SU-DHL-6 (cell line): Measurements from ENCODE around the gene HPS3.
A peak's percentile ranks its signal among the peaks of the same experiment; 100 is the strongest.

Experiments used
- H2AFZ ChIP-seq: fragments of 200-600 bp; sonication (generic); 2 replicates; pipeline ENCODE4 v1.6.1; 2014; ENCODE audit warnings: low read depth, mild to moderate bottlenecking, moderate library complexity, mixed read lengths, antibody characterized with exemption, low read length; ENCODE audit not compliant: severe bottlenecking
- H3F3A ChIP-seq: fragments of 200-600 bp; shearing (Covaris generic); 2 replicates; pipeline ENCODE4 v1.6.0; 2016; ENCODE audit warnings: antibody characterized with exemption, mild to moderate bottlenecking; ENCODE audit not compliant: insufficient read depth
- H3K27ac ChIP-seq: fragments of 200-600 bp; sonication (generic); 2 replicates; pipeline ENCODE4 v1.5.1; 2016; ENCODE audit warnings: low read depth, mild to moderate bottlenecking, low read length, moderate library complexity, mixed read lengths
- H3K27me3 ChIP-seq: fragments of 200-600 bp; sonication (generic), shearing (Covaris generic); 2 replicates; pipeline ENCODE4 v1.6.0; 2014; ENCODE audit warnings: mild to moderate bottlenecking, low read length
- H3K36me3 ChIP-seq: fragments of 200-600 bp; sonication (generic); 2 replicates; pipeline ENCODE4 v1.6.1; 2014; ENCODE audit warnings: mild to moderate bottlenecking, low read length, mixed read lengths
- H3K4me2 ChIP-seq: fragments of 300-600, 200-600 bp; shearing (Covaris generic), sonication (generic); 2 replicates; pipeline ENCODE4 v1.6.0; 2014; ENCODE audit warnings: low read length, low read depth, mild to moderate bottlenecking; ENCODE audit not compliant: poor library complexity, severe bottlenecking
- H3K4me3 ChIP-seq: fragments of 200-600 bp; sonication (generic); 2 replicates; pipeline ENCODE4 v1.5.1; 2014; ENCODE audit warnings: antibody characterized with exemption, low read length, mild to moderate bottlenecking, mixed read lengths; ENCODE audit not compliant: insufficient read depth, poor library complexity, severe bottlenecking
- H3K79me2 ChIP-seq: fragments of 200-600 bp; sonication (generic); 2 replicates; pipeline ENCODE4 v1.6.1; 2014; ENCODE audit warnings: mild to moderate bottlenecking, low read length, moderate library complexity; ENCODE audit not compliant: insufficient read depth
- H3K9ac ChIP-seq: fragments of 200-600 bp; sonication (generic); 2 replicates; pipeline ENCODE4 v1.7.0; 2014; ENCODE audit warnings: mild to moderate bottlenecking, low read length
- H3K9me2 ChIP-seq: fragments of 200-600 bp; sonication (generic); replicated peaks from 2 replicates; pipeline ENCODE4 v1.6.1; 2014; ENCODE audit warnings: low read length; ENCODE audit not compliant: insufficient read depth
- H3K9me3 ChIP-seq: fragments of 200-600 bp; sonication (generic); 2 replicates; pipeline ENCODE4 v1.6.1; 2014; ENCODE audit warnings: low read length, mixed read lengths; ENCODE audit not compliant: insufficient read depth
- H4K20me1 ChIP-seq: fragments of 200-600 bp; sonication (generic); 2 replicates; pipeline ENCODE4 v1.6.1; 2014; ENCODE audit warnings: low read depth, mild to moderate bottlenecking, antibody characterized with exemption, low read length, moderate library complexity, mixed read lengths
- EZH2phosphoT487 ChIP-seq: fragments of 200-600 bp; sonication (generic), shearing (Covaris generic); conservative IDR thresholded peaks from 2 replicates; pipeline ENCODE4 v1.6.1; 2018; ENCODE audit warnings: mild to moderate bottlenecking, antibody characterized with exemption, low read length, moderate library complexity, mixed read lengths
- TF ChIP-seq, protein P1 (sequence below): fragments of 200-600 bp; sonication (generic); IDR thresholded peaks from one replicate; pipeline ENCODE4 v1.5.1; 2017; ENCODE audit warnings: antibody characterized with exemption, mild to moderate bottlenecking, low read length, moderate library complexity; ENCODE audit not compliant: insufficient read depth, poor library complexity, severe bottlenecking

The HPS3 gene

GRCh38 chr3:149131589-149131988 lies 2.2 kb downstream of the HPS3 start:
- peak overlapping the region; percentile 96 for H3K4me2 ChIP-seq
- no peak for TF ChIP-seq EZH2phosphoT487
- H3K9me2 ChIP-seq, result no peaks in the 10 kb centered on the region
- H3F3A ChIP-seq, result 0 out of 2 replicates have a peak, but pooled peaks cover 3% of the 10 kb centered on the region
- H3K79me2 ChIP-seq, result peaks cover 68% of the 10 kb centered on the region
- H3K9me3 ChIP-seq, result no peaks in the 10 kb centered on the region
- peak overlapping the region; percentile 92 for H3K4me3 ChIP-seq
- H3K36me3 ChIP-seq, result peaks cover 8% of the 10 kb centered on the region; the same call in 1 of the 2 replicates
- H3K27me3 ChIP-seq, result no peaks in the 10 kb centered on the region
- H3K27ac ChIP-seq, result peak overlapping the region; percentile 66; the same call in 1 of the 2 replicates
- H3K9ac ChIP-seq, result peak overlapping the region; percentile 84
- H4K20me1 ChIP-seq, result 0 out of 2 replicates have a peak, but pooled peaks cover 3% of the 10 kb centered on the region
- H2AFZ ChIP-seq, result no peak overlapping the region

GRCh38 chr3:149134575-149134974 lies 5.1 kb downstream of the HPS3 start:
- Histone ChIP-seq H3K9ac (no peak overlapping the region), H3K4me3 (no peak overlapping the region), H3K79me2 (peaks cover 95% of the 10 kb centered on the region), H3K9me2 (no peaks in the 10 kb centered on the region), H3K27me3 (no peaks in the 10 kb centered on the region), H3K4me2 (no peak overlapping the region), H3K27ac (no peak overlapping the region), H4K20me1 (0 out of 2 replicates have a peak, but pooled peaks cover 3% of the 10 kb centered on the region), H2AFZ (no peak overlapping the region), H3K9me3 (no peaks in the 10 kb centered on the region), H3F3A (0 out of 2 replicates have a peak, but pooled peaks cover 3% of the 10 kb centered on the region), H3K36me3 (peaks cover 12% of the 10 kb centered on the region)
- TF ChIP-seq, protein P1, sequence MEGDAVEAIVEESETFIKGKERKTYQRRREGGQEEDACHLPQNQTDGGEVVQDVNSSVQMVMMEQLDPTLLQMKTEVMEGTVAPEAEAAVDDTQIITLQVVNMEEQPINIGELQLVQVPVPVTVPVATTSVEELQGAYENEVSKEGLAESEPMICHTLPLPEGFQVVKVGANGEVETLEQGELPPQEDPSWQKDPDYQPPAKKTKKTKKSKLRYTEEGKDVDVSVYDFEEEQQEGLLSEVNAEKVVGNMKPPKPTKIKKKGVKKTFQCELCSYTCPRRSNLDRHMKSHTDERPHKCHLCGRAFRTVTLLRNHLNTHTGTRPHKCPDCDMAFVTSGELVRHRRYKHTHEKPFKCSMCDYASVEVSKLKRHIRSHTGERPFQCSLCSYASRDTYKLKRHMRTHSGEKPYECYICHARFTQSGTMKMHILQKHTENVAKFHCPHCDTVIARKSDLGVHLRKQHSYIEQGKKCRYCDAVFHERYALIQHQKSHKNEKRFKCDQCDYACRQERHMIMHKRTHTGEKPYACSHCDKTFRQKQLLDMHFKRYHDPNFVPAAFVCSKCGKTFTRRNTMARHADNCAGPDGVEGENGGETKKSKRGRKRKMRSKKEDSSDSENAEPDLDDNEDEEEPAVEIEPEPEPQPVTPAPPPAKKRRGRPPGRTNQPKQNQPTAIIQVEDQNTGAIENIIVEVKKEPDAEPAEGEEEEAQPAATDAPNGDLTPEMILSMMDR, result no peak
- TF ChIP-seq EZH2phosphoT487, result no peak

GRCh38 chr3:149142682-149143081 lies 13.2 kb downstream of the HPS3 start:
- no peaks in the 10 kb centered on the region for H3K9me3 ChIP-seq
- peaks cover 20% of the 10 kb centered on the region for H3K79me2 ChIP-seq
- H3F3A ChIP-seq, result peaks cover 25% of the 10 kb centered on the region; the same call in 1 of the 2 replicates
- peaks cover 10% of the 10 kb centered on the region for H3K36me3 ChIP-seq
- H3K4me2 ChIP-seq, result no peak overlapping the region
- H3K4me3 ChIP-seq, result no peak overlapping the region
- no peaks in the 10 kb centered on the region for H3K27me3 ChIP-seq
- no peak overlapping the region for H3K9ac ChIP-seq
- no peak overlapping the region for H3K27ac ChIP-seq
- no peaks in the 10 kb centered on the region for H3K9me2 ChIP-seq
- TF ChIP-seq EZH2phosphoT487, result no peak
- TF ChIP-seq, protein P1, result no peak
- H2AFZ ChIP-seq, result no peak overlapping the region
- H4K20me1 ChIP-seq, result no peaks in the 10 kb centered on the region

GRCh38 chr3:149145356-149145755 lies 15.9 kb downstream of the HPS3 start:
- TF ChIP-seq EZH2phosphoT487, result no peak
- TF ChIP-seq, protein P1, result no peak
- Histone ChIP-seq H3K9ac (0 out of 2 replicates have a peak overlapping the region, but pooled peaks have one; percentile 5), H3K9me3 (no peaks in the 10 kb centered on the region), H3K27ac (peak overlapping the region; percentile 86), H3K4me3 (no peak overlapping the region), H3K27me3 (no peaks in the 10 kb centered on the region), H2AFZ (no peak overlapping the region), H3K79me2 (no peaks in the 10 kb centered on the region), H3K36me3 (peaks cover 8% of the 10 kb centered on the region), H4K20me1 (no peaks in the 10 kb centered on the region), H3K9me2 (no peaks in the 10 kb centered on the region), H3F3A (peaks cover 25% of the 10 kb centered on the region; the same call in 1 of the 2 replicates), H3K4me2 (peak overlapping the region; percentile 42)
